VCaP (cell line): Measurements from ENCODE around the gene EPC2.

Experiments
- H3K27ac ChIP-seq: fragments of 450-650 bp; 2 replicates; pipeline ENCODE4 v1.5.1; 2017
- TF ChIP-seq, protein P1 (sequence below): fragments of 450-650 bp; conservative IDR thresholded peaks from 2 replicates; pipeline ENCODE4 v1.5.1; 2017; ENCODE audit warnings: mild to moderate bottlenecking, moderate library complexity

Gene EPC2

DNA sequence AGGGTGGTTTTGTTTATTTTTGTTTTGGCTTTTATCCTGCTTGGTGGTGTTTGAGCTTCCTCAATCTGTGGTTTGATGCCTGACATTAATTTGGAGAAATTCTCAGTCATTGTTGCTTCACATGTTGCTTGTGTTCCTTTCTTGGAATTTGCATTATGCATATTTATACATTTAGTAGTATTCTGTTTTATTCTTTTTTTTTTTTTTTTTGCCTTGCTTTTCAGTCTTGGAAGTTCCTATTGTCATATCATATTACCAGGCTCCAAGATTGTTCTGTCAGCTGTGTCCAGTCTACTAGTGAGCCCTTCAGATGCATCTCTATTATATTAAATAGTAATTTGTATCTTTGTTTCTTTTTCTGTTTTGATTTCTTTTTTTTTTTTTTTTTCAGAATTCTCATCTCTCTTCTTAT is 77.0 kb downstream of the EPC2 start:
- no peak overlapping the region for H3K27ac ChIP-seq
- TF ChIP-seq, protein P1, sequence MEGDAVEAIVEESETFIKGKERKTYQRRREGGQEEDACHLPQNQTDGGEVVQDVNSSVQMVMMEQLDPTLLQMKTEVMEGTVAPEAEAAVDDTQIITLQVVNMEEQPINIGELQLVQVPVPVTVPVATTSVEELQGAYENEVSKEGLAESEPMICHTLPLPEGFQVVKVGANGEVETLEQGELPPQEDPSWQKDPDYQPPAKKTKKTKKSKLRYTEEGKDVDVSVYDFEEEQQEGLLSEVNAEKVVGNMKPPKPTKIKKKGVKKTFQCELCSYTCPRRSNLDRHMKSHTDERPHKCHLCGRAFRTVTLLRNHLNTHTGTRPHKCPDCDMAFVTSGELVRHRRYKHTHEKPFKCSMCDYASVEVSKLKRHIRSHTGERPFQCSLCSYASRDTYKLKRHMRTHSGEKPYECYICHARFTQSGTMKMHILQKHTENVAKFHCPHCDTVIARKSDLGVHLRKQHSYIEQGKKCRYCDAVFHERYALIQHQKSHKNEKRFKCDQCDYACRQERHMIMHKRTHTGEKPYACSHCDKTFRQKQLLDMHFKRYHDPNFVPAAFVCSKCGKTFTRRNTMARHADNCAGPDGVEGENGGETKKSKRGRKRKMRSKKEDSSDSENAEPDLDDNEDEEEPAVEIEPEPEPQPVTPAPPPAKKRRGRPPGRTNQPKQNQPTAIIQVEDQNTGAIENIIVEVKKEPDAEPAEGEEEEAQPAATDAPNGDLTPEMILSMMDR, result no peak

DNA sequence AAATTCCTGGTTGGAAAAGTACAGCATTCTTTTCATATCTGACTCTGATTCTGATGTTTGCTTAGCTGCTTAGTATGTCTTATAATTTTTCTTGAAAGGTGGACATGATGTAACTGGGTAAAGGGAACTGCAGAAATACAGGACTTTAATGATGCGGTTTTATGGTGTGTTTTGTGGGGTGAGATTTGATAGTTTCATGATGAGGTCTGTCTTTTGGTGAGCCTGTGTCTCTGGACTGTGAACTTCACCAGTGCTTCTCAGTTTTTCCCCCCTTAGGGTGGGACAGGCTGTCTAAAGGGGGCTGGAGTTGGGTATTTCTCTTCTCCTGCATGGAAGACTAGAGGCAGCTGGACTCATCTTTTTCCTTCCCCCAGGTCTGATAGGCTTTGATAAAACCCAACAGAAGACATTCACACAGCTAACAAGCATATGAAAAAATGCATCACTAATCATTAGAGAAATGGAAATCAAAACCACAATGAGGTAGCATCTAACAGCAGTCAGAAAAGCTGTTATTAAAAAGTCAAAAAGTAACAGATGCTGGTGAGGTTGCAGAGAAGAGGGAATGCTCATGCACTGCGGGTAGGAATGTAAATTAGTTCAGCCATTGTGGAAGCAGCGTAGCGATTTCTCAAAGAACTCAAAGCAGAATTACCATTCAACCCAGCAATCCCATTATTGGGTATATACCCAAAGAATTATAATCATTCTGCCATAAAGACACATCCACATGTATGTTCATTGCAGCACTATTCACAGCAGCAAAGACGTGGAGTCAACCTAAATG is 77.6 kb downstream of the EPC2 start:
- no peak overlapping the region for H3K27ac ChIP-seq
- TF ChIP-seq, protein P1, result no peak

DNA sequence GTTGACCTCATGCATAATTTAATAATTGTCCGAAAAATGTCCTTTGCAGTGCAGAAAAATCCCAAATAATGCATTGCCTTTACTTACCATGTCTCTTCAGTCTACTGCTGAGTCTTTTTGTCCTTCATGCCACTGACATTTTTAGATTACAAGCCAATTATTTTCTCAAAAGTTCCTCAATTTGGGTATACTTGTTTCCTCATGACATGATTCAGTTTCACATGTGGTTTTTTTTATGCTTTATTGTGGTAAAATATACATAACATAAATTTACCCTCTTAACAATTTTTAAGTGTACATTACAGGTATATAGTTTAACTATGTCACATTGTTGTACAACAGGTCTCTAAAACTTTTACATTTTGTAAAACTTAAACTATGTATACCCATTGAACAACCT is 81.0 kb downstream of the EPC2 start:
- H3K27ac ChIP-seq, result no peak overlapping the region

DNA sequence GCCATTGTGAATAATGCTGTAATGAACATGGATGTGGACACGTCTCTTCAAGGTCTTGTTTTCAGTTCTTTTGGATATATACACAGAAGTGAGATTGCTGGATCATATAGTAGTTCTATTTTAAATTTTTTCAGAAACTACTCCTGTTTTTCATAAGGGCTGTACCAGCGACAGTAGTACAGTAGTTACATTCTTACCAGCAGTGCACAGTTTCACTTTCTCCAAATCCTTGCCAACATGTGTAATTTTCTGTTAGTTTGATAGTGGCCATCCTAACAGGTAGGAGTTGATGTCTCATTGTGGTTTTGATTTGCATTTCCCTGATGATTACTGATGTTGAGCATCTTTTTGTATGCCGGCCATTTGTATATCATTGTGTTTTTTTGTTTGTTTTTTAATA is 81.7 kb downstream of the EPC2 start:
- no peak overlapping the region for H3K27ac ChIP-seq
- TF ChIP-seq, protein P1, result no peak

More for the DNA sequence above, 81.0 kb downstream of the EPC2 start:
- TF ChIP-seq, protein P1, result no peak

DNA sequence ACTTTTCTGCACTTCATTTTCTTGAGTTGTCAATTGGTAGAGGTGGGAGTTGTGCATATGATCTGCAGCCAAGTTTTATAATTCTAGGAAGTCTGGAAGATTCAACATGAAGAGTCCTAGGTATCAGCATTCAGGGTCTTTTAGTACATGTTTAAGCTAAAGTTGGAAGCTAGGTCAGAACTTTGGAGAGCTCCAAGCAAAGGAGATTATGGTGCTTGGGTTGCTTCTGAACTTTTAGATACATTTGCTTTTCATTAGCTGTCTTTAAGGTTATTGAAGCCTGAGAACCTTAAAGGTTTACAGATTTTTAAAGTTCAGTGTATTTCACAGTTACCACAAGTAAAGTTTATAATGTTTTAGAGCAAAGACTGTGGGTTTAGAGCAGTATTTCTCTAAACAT is 85.5 kb downstream of the EPC2 start:
- no peak overlapping the region for H3K27ac ChIP-seq
- TF ChIP-seq, protein P1, result no peak

DNA sequence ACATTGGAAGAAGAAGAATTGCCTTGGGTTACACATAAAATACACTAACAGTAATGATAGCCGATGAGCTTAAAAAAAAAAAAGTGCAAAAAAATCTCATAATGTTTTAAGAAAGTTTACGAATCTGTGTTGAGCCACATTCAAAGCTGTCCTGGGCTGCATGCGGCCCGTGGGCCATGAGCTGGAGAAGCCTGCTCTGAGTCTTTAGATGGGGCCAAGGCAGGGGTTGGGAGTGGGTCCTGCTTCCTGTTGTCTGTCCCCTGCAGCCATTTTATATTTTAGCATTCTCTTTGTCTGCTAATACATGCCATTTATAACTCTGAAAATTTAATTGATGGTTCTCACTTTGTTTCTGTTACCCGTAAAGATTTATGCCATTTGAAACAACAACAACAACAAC is 93.2 kb downstream of the EPC2 start:
- no peak overlapping the region for H3K27ac ChIP-seq
- TF ChIP-seq, protein P1, result no peak

DNA sequence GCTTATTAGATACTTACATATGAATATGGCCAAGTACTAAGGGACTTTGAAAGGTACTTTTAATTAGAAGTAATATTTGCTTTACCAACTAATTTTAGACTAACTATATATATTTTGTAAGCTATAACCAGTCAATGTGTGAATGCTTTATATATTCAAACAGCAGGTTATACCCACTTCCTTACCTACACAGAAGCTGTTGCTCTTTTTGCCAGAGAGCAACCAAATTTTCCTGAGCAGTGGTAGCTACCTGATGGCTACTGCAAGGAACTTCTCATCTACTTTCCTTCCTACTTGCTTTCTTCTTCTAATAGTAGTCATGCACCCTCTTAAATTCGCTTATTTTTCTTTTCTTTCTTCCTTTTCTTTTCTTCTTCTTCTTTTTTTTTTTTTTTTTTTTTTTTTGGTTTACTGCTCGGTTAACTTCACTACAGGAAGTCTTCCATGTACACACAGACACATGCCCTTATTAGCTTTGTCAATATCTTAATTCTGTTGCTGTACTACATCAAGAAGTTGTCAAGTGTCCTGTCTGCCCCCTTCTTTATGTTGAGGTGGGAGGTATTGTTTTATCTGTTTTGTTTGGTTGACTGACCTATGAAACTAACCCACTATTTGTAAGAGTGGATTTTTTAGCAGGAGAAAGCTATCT is 95.0 kb downstream of the EPC2 start:
- TF ChIP-seq, protein P1, result no peak
- H3K27ac ChIP-seq, result no peak overlapping the region
